ENCODE data around the gene MUC12. TPM values are rescaled to one million over a fixed set of nuclear protein-coding genes. Genes with fewer than 3 reads are reported as not detected.

MUC12 gene
- total and polyA plus RNA-seq, 2 of the 8 experiments (the other 6 are each of a cell fraction or from before 2014, with no cell fraction given): 7.7 to 16.2 TPM

Small RNA genes within 50 kb of the gene (small RNA-seq; reads per million reads assigned to genes)
- not detected for gene RPS29P15 (ENCODE audit: insufficient read depth)

Other genes starting within 250 kb of the MUC12 start
- gene EPO, start 249.1 kb upstream of the MUC12 start, total RNA-seq (2021; fragmentation: NEBNext Ultra II Directional; extraction: Animal tissue kit (Norgen Biotek cat#: 25700)): 0.48 and 0.95 TPM in 2 replicates
- gene EPO, start 249.1 kb upstream of the MUC12 start, polyA plus RNA-seq (2011; rRNA removed): 0.42 and 0.67 TPM in 2 replicates
- 0.04 TPM in 1 of 2 replicates, not detected in the other for gene ZAN, start 236.0 kb upstream of the MUC12 start, total RNA-seq (2021; fragmentation: NEBNext Ultra II Directional; extraction: Animal tissue kit (Norgen Biotek cat#: 25700))
- gene ZAN, start 236.0 kb upstream of the MUC12 start, polyA plus RNA-seq (2011; rRNA removed): 0.02 and 0.05 TPM in 2 replicates
- 113 and 122 TPM in 2 replicates for gene EPHB4, start 142.0 kb upstream of the MUC12 start, total RNA-seq (2021; fragmentation: NEBNext Ultra II Directional; extraction: Animal tissue kit (Norgen Biotek cat#: 25700))
- 85.0 and 141 TPM in 2 replicates for gene EPHB4, start 142.0 kb upstream of the MUC12 start, polyA plus RNA-seq (2011; rRNA removed)
- 40.1 and 40.7 TPM in 2 replicates for gene SLC12A9, start 116.9 kb upstream of the MUC12 start, total RNA-seq (2021; fragmentation: NEBNext Ultra II Directional; extraction: Animal tissue kit (Norgen Biotek cat#: 25700))
- 31.4 and 54.0 TPM in 2 replicates for gene SLC12A9, start 116.9 kb upstream of the MUC12 start, polyA plus RNA-seq (2011; rRNA removed)
- 103 and 109 TPM in 2 replicates for gene TRIP6, start 102.2 kb upstream of the MUC12 start, total RNA-seq (2021; fragmentation: NEBNext Ultra II Directional; extraction: Animal tissue kit (Norgen Biotek cat#: 25700))
- gene TRIP6, start 102.2 kb upstream of the MUC12 start, polyA plus RNA-seq (2011; rRNA removed): 88.4 and 112 TPM in 2 replicates
- gene SRRT, start 94.5 kb upstream of the MUC12 start, total RNA-seq (2021; fragmentation: NEBNext Ultra II Directional; extraction: Animal tissue kit (Norgen Biotek cat#: 25700)): 237 and 239 TPM in 2 replicates
- 66.7 and 103 TPM in 2 replicates for gene SRRT, start 94.5 kb upstream of the MUC12 start, polyA plus RNA-seq (2011; rRNA removed)
- gene UFSP1, start 79.8 kb upstream of the MUC12 start, total RNA-seq (2021; fragmentation: NEBNext Ultra II Directional; extraction: Animal tissue kit (Norgen Biotek cat#: 25700)): 4.3 and 4.8 TPM in 2 replicates
- 1.6 and 2.1 TPM in 2 replicates for gene UFSP1, start 79.8 kb upstream of the MUC12 start, polyA plus RNA-seq (2011; rRNA removed)
- gene ACHE, start 73.7 kb upstream of the MUC12 start, total RNA-seq (2021; fragmentation: NEBNext Ultra II Directional; extraction: Animal tissue kit (Norgen Biotek cat#: 25700)): 4.3 and 4.8 TPM in 2 replicates
- gene ACHE, start 73.7 kb upstream of the MUC12 start, polyA plus RNA-seq (2011; rRNA removed): 1.4 and 2.8 TPM in 2 replicates
- 43.9 and 44.6 TPM in 2 replicates for gene MUC3A, start 20.0 kb upstream of the MUC12 start, total RNA-seq (2021; fragmentation: NEBNext Ultra II Directional; extraction: Animal tissue kit (Norgen Biotek cat#: 25700))
- gene MUC3A, start 20.0 kb upstream of the MUC12 start, polyA plus RNA-seq (2011; rRNA removed): 15.4 and 27.2 TPM in 2 replicates
- not detected in 2 replicates for gene MUC17, start 50.5 kb downstream of the MUC12 start, total RNA-seq (2021; fragmentation: NEBNext Ultra II Directional; extraction: Animal tissue kit (Norgen Biotek cat#: 25700))
- 0.02 TPM in 2 replicates for gene MUC17, start 50.5 kb downstream of the MUC12 start, polyA plus RNA-seq (2011; rRNA removed)
- 17.5 and 18.8 TPM in 2 replicates for gene TRIM56, start 115.9 kb downstream of the MUC12 start, total RNA-seq (2021; fragmentation: NEBNext Ultra II Directional; extraction: Animal tissue kit (Norgen Biotek cat#: 25700))
- gene TRIM56, start 115.9 kb downstream of the MUC12 start, polyA plus RNA-seq (2011; rRNA removed): 2.0 and 3.4 TPM in 2 replicates
- 5.6 and 6.8 TPM in 2 replicates for gene SERPINE1, start 157.5 kb downstream of the MUC12 start, total RNA-seq (2021; fragmentation: NEBNext Ultra II Directional; extraction: Animal tissue kit (Norgen Biotek cat#: 25700))
- 3.7 and 3.8 TPM in 2 replicates for gene SERPINE1, start 157.5 kb downstream of the MUC12 start, polyA plus RNA-seq (2011; rRNA removed)
- 56.0 and 56.1 TPM in 2 replicates for gene AP1S1, start 184.9 kb downstream of the MUC12 start, total RNA-seq (2021; fragmentation: NEBNext Ultra II Directional; extraction: Animal tissue kit (Norgen Biotek cat#: 25700))
- gene AP1S1, start 184.9 kb downstream of the MUC12 start, polyA plus RNA-seq (2011; rRNA removed): 59.3 and 72.3 TPM in 2 replicates
- gene VGF, start 196.0 kb downstream of the MUC12 start, total RNA-seq (2021; fragmentation: NEBNext Ultra II Directional; extraction: Animal tissue kit (Norgen Biotek cat#: 25700)): 7.0 and 7.4 TPM in 2 replicates
- 1.6 and 3.0 TPM in 2 replicates for gene VGF, start 196.0 kb downstream of the MUC12 start, polyA plus RNA-seq (2011; rRNA removed)
- 0.84 and 1.0 TPM in 2 replicates for gene NAT16, start 210.7 kb downstream of the MUC12 start, total RNA-seq (2021; fragmentation: NEBNext Ultra II Directional; extraction: Animal tissue kit (Norgen Biotek cat#: 25700))
- 0.26 and 0.47 TPM in 2 replicates for gene NAT16, start 210.7 kb downstream of the MUC12 start, polyA plus RNA-seq (2011; rRNA removed)
- gene MOGAT3, start 231.5 kb downstream of the MUC12 start, total RNA-seq (2021; fragmentation: NEBNext Ultra II Directional; extraction: Animal tissue kit (Norgen Biotek cat#: 25700)): 0.82 TPM in 1 of 2 replicates, not detected in the other
- 0.21 and 0.58 TPM in 2 replicates for gene MOGAT3, start 231.5 kb downstream of the MUC12 start, polyA plus RNA-seq (2011; rRNA removed)
- gene PLOD3, start 248.0 kb downstream of the MUC12 start, total RNA-seq (2021; fragmentation: NEBNext Ultra II Directional; extraction: Animal tissue kit (Norgen Biotek cat#: 25700)): 43.1 and 47.2 TPM in 2 replicates
- gene PLOD3, start 248.0 kb downstream of the MUC12 start, polyA plus RNA-seq (2011; rRNA removed): 28.4 and 57.0 TPM in 2 replicates
- gene ZNHIT1, start 248.6 kb downstream of the MUC12 start, total RNA-seq (2021; fragmentation: NEBNext Ultra II Directional; extraction: Animal tissue kit (Norgen Biotek cat#: 25700)): 59.9 and 61.7 TPM in 2 replicates
- gene ZNHIT1, start 248.6 kb downstream of the MUC12 start, polyA plus RNA-seq (2011; rRNA removed): 38.2 and 48.9 TPM in 2 replicates